Measurements from ENCODE around the gene KATNA1. TPM values are rescaled to one million over a fixed set of nuclear protein-coding genes. Genes with fewer than 3 reads are reported as not detected.

The KATNA1 gene
- total RNA-seq, 2 experiments from 2014 or later = 22.6 to 23.0 TPM

GRCh38 chr6:149592983-149593382, 55.5 kb downstream of the KATNA1 start:
- H3K27me3 Mint-ChIP-seq = no peaks in the 10 kb centered on the region
- H3K4me3 Mint-ChIP-seq = no peak overlapping the region
- H3K27ac Mint-ChIP-seq = no peak overlapping the region
- ChIA-PET CTCF (interaction anchor here (0.8 to 1.3 kb wide), 3 partner anchors 32 to 47 kb away, joined by 3 to 5 read pairs (median 3); partner anchors contain the start of gene PPIL4), POLR2A (no interaction called here)
- H3K9me3 Mint-ChIP-seq = no peaks in the 10 kb centered on the region
- DNase-seq = no peak
- H3K4me1 Mint-ChIP-seq = no peaks in the 10 kb centered on the region
- peaks cover 46% of the 10 kb centered on the region for H3K36me3 Mint-ChIP-seq (ENCODE audit: low read depth)

GRCh38 chr6:149586149-149586548, 62.4 kb downstream of the KATNA1 start:
- H3K36me3 Mint-ChIP-seq (ENCODE audit: low read depth) = peaks cover 37% of the 10 kb centered on the region
- POLR2A ChIA-PET = interaction anchor here (0.6 kb wide), 1 partner anchor 560 kb away, joined by 3 read pairs; no protein-coding TSS in a partner anchor
- no peaks in the 10 kb centered on the region for H3K9me3 Mint-ChIP-seq
- H3K27me3 Mint-ChIP-seq = no peaks in the 10 kb centered on the region
- no peaks in the 10 kb centered on the region for H3K4me1 Mint-ChIP-seq
- H3K4me3 Mint-ChIP-seq = no peak overlapping the region
- H3K27ac Mint-ChIP-seq = no peak overlapping the region
- no peak for DNase-seq
- CTCF ChIA-PET = no interaction called here

- Mint-ChIP-seq H3K27ac (no peak overlapping the region), H3K4me3 (no peak overlapping the region), H3K36me3 (ENCODE audit: low read depth) (peaks cover 24% of the 10 kb centered on the region), H3K27me3 (no peaks in the 10 kb centered on the region), H3K9me3 (no peaks in the 10 kb centered on the region), H3K4me1 (no peaks in the 10 kb centered on the region)
- no peak for DNase-seq
- ChIA-PET CTCF (no interaction called here), POLR2A (no interaction called here)
Observed at GRCh38 chr6:149581349-149581748, 67.2 kb downstream of the KATNA1 start.

GRCh38 chr6:149580880-149581279, 67.6 kb downstream of the KATNA1 start:
- Mint-ChIP-seq H3K27me3 (no peaks in the 10 kb centered on the region), H3K4me1 (no peaks in the 10 kb centered on the region), H3K4me3 (no peak overlapping the region), H3K9me3 (no peaks in the 10 kb centered on the region), H3K27ac (no peak overlapping the region), H3K36me3 (ENCODE audit: low read depth) (peaks cover 22% of the 10 kb centered on the region)
- CTCF ChIA-PET = no interaction called here
- no peak for DNase-seq
- POLR2A ChIA-PET = no interaction called here

GRCh38 chr6:149567945-149568585, 80.4 kb downstream of the KATNA1 start:
- H3K4me3 Mint-ChIP-seq = peak overlapping the region; percentile 87
- no peak for DNase-seq
- ChIA-PET CTCF (interaction anchor here (1.0 kb wide), 1 partner anchor 22 kb away, joined by 3 read pairs; the partner anchor contains the start of gene PPIL4), POLR2A (interaction anchor here (1.3 to 2.8 kb wide), 2 partner anchors 23 to 149 kb away, joined by 4 to 17 read pairs; partner anchors contain the start of gene PPIL4)
- peaks cover 22% of the 10 kb centered on the region for H3K4me1 Mint-ChIP-seq
- peaks cover 4% of the 10 kb centered on the region for H3K27me3 Mint-ChIP-seq
- no peaks in the 10 kb centered on the region for H3K36me3 Mint-ChIP-seq (ENCODE audit: low read depth)
- no peak overlapping the region for H3K27ac Mint-ChIP-seq
- H3K9me3 Mint-ChIP-seq = no peaks in the 10 kb centered on the region

GRCh38 chr6:149567194-149567586, 81.3 kb downstream of the KATNA1 start:
- Mint-ChIP-seq H3K36me3 (ENCODE audit: low read depth) (no peaks in the 10 kb centered on the region), H3K9me3 (no peaks in the 10 kb centered on the region), H3K27ac (peak overlapping the region; percentile 74), H3K4me3 (peak overlapping the region; percentile 87), H3K4me1 (peaks cover 22% of the 10 kb centered on the region), H3K27me3 (peaks cover 4% of the 10 kb centered on the region)
- POLR2A ChIA-PET = interaction anchor here (1.3 to 2.8 kb wide), 2 partner anchors 22 to 150 kb away, joined by 4 to 17 read pairs; partner anchors contain the start of gene PPIL4
- DNase-seq = no peak
- CTCF ChIA-PET = interaction anchor here (0.7 to 1.0 kb wide), 2 partner anchors 8 to 21 kb away, joined by 3 read pairs; partner anchors contain the start of gene PPIL4

GRCh38 chr6:149566410-149567193, 81.9 kb downstream of the KATNA1 start:
- H3K4me3 Mint-ChIP-seq = peak overlapping the region; percentile 87
- peak; percentile 60 for DNase-seq
- no peaks in the 10 kb centered on the region for H3K36me3 Mint-ChIP-seq (ENCODE audit: low read depth)
- H3K27me3 Mint-ChIP-seq = peaks cover 4% of the 10 kb centered on the region
- H3K9me3 Mint-ChIP-seq = no peaks in the 10 kb centered on the region
- POLR2A ChIA-PET = interaction anchor here (0.7 to 2.8 kb wide), 7 partner anchors 9 to 184 kb away, joined by 3 to 17 read pairs (median 4); partner anchors contain the start of genes KATNA1 and PPIL4
- peaks cover 22% of the 10 kb centered on the region for H3K4me1 Mint-ChIP-seq
- peak overlapping the region; percentile 74 for H3K27ac Mint-ChIP-seq
- CTCF ChIA-PET = interaction anchor here (0.7 to 6.2 kb wide), 3 partner anchors 9 to 21 kb away, joined by 3 to 55 read pairs (median 3); partner anchors contain the start of gene PPIL4

- Mint-ChIP-seq H3K9me3 (no peaks in the 10 kb centered on the region), H3K4me1 (peaks cover 22% of the 10 kb centered on the region), H3K36me3 (ENCODE audit: low read depth) (no peaks in the 10 kb centered on the region), H3K4me3 (peak within 1 kb of the TSS; percentile 87), H3K27ac (peak within 1 kb of the TSS; percentile 85), H3K27me3 (peaks cover 6% of the 10 kb centered on the region)
- peak; percentile 97 for DNase-seq
- CTCF ChIA-PET = interaction anchor here (0.7 to 6.2 kb wide), 6 partner anchors 10 to 105 kb away, joined by 3 to 55 read pairs (median 3); partner anchors contain the start of gene PPIL4
- POLR2A ChIA-PET = interaction anchor here (0.6 to 2.8 kb wide), 8 partner anchors 10 to 184 kb away, joined by 3 to 17 read pairs (median 5); partner anchors contain the start of genes KATNA1 and PPIL4
Observed at GRCh38 chr6:149565527-149566409, 82.7 kb downstream of the KATNA1 start, which contains the start of gene GINM1. Gene GINM1, plus strand, starts transcription at chr6:149566375. Its CDS starts 40 bp downstream, at chr6:149566415.

- Mint-ChIP-seq H3K36me3 (ENCODE audit: low read depth) (no peaks in the 10 kb centered on the region), H3K4me3 (no peak overlapping the region), H3K9me3 (no peaks in the 10 kb centered on the region), H3K27me3 (peaks cover 20% of the 10 kb centered on the region), H3K4me1 (peaks cover 22% of the 10 kb centered on the region), H3K27ac (no peak overlapping the region)
- no peak for DNase-seq
- ChIA-PET POLR2A (interaction anchor here (3.2 kb wide), 1 partner anchor 18 kb away, joined by 18 read pairs; the partner anchor contains the start of gene PPIL4), CTCF (interaction anchor here (1.0 to 6.2 kb wide), 4 partner anchors 13 to 303 kb away, joined by 5 to 55 read pairs (median 10); partner anchors contain the start of gene PPIL4)
Observed at GRCh38 chr6:149563928-149564325, 84.6 kb downstream of the KATNA1 start.

- H3K27me3 Mint-ChIP-seq = peaks cover 23% of the 10 kb centered on the region
- no peak for DNase-seq
- peaks cover 22% of the 10 kb centered on the region for H3K4me1 Mint-ChIP-seq
- H3K36me3 Mint-ChIP-seq (ENCODE audit: low read depth) = no peaks in the 10 kb centered on the region
- ChIA-PET POLR2A (interaction anchor here (1.0 to 3.2 kb wide), 2 partner anchors 17 to 69 kb away, joined by 3 to 18 read pairs; partner anchors contain the start of gene PPIL4), CTCF (interaction anchor here (1.0 to 6.2 kb wide), 4 partner anchors 12 to 77 kb away, joined by 3 to 55 read pairs (median 10); partner anchors contain the start of gene PPIL4)
- no peak overlapping the region for H3K27ac Mint-ChIP-seq
- H3K9me3 Mint-ChIP-seq = no peaks in the 10 kb centered on the region
- no peak overlapping the region for H3K4me3 Mint-ChIP-seq
Observed at GRCh38 chr6:149563203-149563927, 85.1 kb downstream of the KATNA1 start.

- Mint-ChIP-seq H3K9me3 (no peaks in the 10 kb centered on the region), H3K4me3 (no peak overlapping the region), H3K36me3 (ENCODE audit: low read depth) (no peaks in the 10 kb centered on the region), H3K27ac (no peak overlapping the region), H3K4me1 (peaks cover 7% of the 10 kb centered on the region), H3K27me3 (peaks cover 41% of the 10 kb centered on the region)
- ChIA-PET POLR2A (interaction anchor here (0.6 kb wide), 1 partner anchor 87 kb away, joined by 3 read pairs; the partner anchor contains the start of gene KATNA1), CTCF (interaction anchor here (1.0 to 6.2 kb wide), 4 partner anchors 10 to 75 kb away, joined by 3 to 55 read pairs (median 9); partner anchors contain the start of gene PPIL4)
- peak; percentile 21 for DNase-seq
Observed at GRCh38 chr6:149560736-149561135, 87.8 kb downstream of the KATNA1 start.

All from activated CD4-positive, alpha-beta memory T cell treated with anti-CD3 and anti-CD28 coated beads, Interleukin-2, amount 10 ng/mL, durations not matched to agents 7 days and 5 days (primary cell).